Gastroesophageal sphincter (tissue), 3 donors: ENCODE data around the gene PABPN1L.
"Not testable (repeated sequence)": the region's sequence is repeated elsewhere in the genome, so short reads cannot be mapped to it uniquely, and the experiment has no call there.

ENCODE experiments used
- POLR2AphosphoS5 ChIP-seq: sonication (generic); formaldehyde crosslinking; IDR thresholded peaks from one replicate; pipeline ENCODE4 v1.6.1; 2017; ENCODE audit warnings: antibody characterized with exemption
- TF ChIP-seq, protein P1 (sequence below), 4 experiments: fragments of 200-600 bp in 2 of 4; fragments of 450-650 bp in 2 of 4; sonication (generic) in 1 of 4; IDR thresholded peaks; one replicate each; pipeline ENCODE4 v1.5.1; 2017 to 2019; ENCODE audit warnings: antibody characterized with exemption in 4 of 4, mild to moderate bottlenecking in 2 of 4, moderate library complexity in 2 of 4

GRCh38 chr16:88894266-88894665, 27.8 kb upstream of the PABPN1L start:
- TF ChIP-seq, protein P1, sequence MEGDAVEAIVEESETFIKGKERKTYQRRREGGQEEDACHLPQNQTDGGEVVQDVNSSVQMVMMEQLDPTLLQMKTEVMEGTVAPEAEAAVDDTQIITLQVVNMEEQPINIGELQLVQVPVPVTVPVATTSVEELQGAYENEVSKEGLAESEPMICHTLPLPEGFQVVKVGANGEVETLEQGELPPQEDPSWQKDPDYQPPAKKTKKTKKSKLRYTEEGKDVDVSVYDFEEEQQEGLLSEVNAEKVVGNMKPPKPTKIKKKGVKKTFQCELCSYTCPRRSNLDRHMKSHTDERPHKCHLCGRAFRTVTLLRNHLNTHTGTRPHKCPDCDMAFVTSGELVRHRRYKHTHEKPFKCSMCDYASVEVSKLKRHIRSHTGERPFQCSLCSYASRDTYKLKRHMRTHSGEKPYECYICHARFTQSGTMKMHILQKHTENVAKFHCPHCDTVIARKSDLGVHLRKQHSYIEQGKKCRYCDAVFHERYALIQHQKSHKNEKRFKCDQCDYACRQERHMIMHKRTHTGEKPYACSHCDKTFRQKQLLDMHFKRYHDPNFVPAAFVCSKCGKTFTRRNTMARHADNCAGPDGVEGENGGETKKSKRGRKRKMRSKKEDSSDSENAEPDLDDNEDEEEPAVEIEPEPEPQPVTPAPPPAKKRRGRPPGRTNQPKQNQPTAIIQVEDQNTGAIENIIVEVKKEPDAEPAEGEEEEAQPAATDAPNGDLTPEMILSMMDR (IDR thresholded peaks at IDR 0.05), result not testable (repeated sequence)
- TF ChIP-seq POLR2AphosphoS5, result not testable (repeated sequence)
